ENCODE results near the gene TICAM1. TPM values are rescaled to one million over a fixed set of nuclear protein-coding genes. Genes with fewer than 3 reads are reported as not detected.
"Not testable (repeated sequence)": the region's sequence is repeated elsewhere in the genome, so short reads cannot be mapped to it uniquely, and the experiment has no call there.

The TICAM1 gene
- total RNA-seq, 1 experiment from 2014 or later = 0.74 TPM

- peak; percentile 77 for DNase-seq (ENCODE audit: low read depth)
Observed at GRCh38 chr19:4803736-4804695, 27.5 kb downstream of the TICAM1 start.

DNA sequence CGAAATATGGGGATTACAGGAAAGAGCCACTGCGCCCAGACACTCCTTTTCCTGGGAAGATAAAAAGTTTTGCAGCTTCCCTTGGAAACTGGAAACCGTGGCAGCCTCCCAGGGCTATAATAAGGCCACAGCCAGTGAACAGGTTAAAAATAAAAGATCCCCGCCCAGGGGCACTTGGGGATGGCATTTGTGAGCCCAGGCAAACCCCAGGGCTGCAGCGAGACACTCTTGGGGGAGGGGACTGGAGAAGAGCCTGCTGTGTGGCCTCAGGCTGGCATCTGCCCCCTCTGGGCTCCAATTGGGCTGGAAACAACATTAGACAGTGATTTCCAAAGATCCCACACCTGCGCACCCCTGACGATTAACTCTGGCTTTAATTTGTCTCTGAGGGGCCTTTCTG, 28.8 kb downstream of the TICAM1 start:
- DNase-seq (ENCODE audit: low read depth) = no peak

DNA sequence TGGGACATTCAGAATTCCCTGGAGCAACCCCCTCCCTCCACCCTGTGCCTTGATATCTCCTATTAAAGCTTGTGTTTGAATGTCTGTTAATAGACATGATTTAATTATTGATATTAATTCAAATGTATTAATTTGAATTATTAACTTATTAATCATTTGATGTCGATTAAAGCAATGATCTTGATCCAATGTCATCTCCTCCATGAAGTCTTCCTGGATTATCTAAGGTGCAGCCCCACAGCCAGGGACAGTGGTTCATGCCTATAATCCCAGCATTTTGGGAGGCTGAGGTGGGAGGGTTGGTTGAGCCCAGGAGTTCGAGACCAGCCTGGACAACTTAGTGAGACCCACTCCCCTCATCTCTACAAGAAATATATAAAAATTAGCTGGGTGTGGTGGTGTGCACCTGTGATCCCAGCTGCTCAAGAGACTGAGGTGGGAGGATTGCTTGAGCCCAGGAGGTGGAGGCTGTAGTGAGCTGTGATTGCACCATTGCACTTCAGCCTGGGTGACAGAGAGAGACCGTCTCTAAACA, 30.4 kb downstream of the TICAM1 start:
- no peak for DNase-seq (ENCODE audit: low read depth)

- no peak for DNase-seq (ENCODE audit: low read depth)
Observed at GRCh38 chr19:4800591-4801081, 30.9 kb downstream of the TICAM1 start.

- peak; percentile 51 for DNase-seq (ENCODE audit: low read depth)
Observed at GRCh38 chr19:4795400-4795799, 36.1 kb downstream of the TICAM1 start.

GRCh38 chr19:4794971-4795370, 36.5 kb downstream of the TICAM1 start:
- no peak for DNase-seq (ENCODE audit: low read depth)

DNA sequence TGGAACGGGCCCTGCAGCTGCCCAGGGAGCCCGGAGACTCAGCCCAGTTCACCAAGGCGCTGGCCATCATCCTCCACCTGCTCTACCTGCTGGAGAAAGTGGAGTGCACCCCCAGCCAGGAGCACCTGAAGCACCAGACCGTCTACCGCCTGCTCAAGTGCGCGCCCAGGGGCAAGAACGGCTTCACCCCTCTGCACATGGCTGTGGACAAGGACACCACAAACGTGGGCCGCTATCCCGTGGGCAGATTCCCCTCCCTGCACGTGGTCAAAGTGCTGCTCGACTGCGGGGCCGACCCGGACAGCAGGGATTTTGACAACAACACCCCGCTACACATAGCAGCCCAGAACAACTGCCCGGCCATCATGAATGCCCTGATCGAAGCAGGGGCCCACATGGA, 38.2 kb downstream of the TICAM1 start:
- DNase-seq (ENCODE audit: low read depth) = not testable (repeated sequence)

GRCh38 chr19:4792866-4793195, 38.7 kb downstream of the TICAM1 start:
- not testable (repeated sequence) for DNase-seq (ENCODE audit: low read depth)

DNA sequence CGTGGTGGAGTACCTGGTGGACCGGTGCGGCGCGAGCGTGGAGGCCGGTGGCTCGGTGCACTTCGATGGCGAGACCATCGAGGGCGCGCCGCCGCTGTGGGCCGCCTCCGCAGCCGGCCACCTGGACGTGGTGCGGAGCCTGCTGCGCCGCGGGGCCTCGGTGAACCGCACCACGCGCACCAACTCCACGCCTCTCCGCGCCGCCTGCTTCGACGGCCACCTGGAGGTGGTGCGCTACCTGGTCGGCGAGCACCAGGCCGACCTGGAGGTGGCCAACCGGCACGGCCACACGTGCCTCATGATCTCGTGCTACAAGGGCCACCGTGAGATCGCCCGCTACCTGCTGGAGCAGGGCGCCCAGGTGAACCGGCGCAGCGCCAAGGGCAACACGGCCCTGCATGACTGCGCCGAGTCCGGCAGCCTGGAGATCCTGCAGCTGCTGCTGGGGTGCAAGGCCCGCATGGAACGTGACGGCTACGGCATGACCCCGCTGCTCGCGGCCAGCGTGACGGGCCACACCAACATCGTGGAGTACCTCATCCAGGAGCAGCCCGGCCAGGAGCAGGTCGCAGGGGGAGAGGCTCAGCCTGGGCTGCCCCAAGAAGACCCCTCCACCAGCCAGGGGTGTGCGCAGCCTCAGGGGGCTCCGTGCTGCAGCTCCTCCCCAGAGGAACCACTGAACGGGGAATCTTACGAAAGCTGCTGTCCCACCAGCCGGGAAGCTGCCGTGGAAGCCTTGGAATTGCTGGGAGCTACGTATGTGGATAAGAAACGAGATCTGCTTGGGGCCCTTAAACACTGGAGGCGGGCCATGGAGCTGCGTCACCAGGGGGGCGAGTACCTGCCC, 39.3 kb downstream of the TICAM1 start:
- DNase-seq (ENCODE audit: low read depth) = not testable (repeated sequence)

DNA sequence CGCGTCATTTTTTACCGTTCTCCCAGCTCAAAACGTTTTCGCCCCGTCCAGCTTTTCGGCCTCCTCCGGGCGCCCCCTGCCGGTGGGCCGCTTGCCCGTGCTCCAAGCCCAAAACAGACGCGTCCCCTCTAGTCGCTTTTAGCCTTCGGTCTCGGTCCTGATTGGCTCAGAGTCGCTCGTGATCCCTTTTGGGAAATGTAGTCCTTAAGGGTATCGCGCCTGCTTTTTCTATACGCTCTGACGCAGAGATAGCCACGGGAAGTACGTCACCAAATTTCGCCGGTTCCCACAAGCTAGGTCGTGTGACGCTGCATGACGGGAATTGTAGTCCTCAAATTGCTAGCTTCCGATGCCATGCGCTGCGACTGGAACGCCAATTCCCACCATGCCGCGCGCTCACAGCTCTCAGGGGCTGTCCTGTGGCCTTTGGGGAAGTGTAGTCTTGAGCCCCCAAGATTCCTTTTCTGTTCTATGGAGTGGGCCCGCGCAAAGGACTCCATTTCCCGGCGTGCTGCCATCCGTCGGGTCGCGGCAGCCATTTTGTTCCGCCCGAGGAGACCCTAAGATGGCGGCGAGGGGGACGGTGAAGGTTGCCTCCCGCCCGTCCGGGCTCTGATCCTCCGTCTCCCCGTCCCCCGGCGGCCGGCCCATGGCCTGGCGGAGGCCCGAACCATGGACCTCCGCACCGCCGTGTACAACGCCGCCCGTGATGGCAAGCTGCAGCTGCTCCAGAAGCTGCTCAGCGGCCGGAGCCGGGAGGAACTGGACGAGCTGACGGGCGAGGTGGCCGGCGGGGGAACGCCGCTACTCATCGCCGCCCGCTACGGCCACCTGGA, 40.1 kb downstream of the TICAM1 start, which contains the start of gene FEM1A:
Gene FEM1A (plus strand): TSS at position 552 of the 836 bp plus-strand sequence. CDS start 121 bp downstream, at position 673.
- DNase-seq (ENCODE audit: low read depth) = peak; percentile 100

- not testable (repeated sequence) for DNase-seq (ENCODE audit: low read depth)
Observed at GRCh38 chr19:4786412-4787016, 45.0 kb downstream of the TICAM1 start.

- no peak for DNase-seq (ENCODE audit: low read depth)
Observed at GRCh38 chr19:4781801-4782200, 49.7 kb downstream of the TICAM1 start.

DNA sequence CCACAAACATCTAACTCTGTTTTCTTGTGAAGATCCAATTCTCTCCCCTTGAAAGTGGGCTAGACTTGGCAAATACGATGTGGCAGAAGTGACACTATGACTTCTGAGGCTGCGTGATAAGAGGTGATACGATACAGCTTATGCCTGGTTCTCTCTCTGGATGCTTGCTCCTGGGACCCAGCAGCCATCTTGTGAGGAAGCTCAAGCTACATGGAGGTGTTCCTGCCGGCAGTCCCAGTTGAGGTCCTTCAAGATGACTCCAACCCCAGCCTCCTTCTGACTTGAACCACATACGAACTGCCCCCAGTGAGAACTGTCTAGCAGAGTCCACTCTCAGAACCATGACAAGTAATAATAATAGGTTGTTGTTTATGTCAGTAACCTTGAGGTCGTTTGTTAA, 50.7 kb downstream of the TICAM1 start:
- DNase-seq (ENCODE audit: low read depth) = no peak

DNA sequence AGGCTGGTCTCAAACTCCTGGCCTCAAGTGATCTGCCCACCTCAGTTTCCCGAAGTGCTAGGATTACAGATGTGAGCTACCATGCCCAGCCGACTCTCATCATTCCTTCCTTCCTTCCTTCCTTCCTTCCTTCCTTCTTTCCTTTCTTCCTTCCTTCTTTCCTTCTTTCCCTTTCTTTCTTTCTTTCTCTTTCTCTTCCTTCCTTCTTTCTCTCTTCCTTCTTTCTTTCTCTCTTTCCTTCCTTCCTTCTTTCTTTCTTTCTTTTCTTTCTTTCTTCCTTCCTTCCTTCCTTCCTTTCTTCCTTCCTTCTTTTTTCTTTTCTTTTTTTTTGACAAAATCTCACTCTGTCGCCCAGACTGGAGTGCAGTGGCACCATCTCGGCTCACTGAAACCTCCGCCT, 53.4 kb downstream of the TICAM1 start:
- DNase-seq (ENCODE audit: low read depth) = not testable (repeated sequence)

DNA sequence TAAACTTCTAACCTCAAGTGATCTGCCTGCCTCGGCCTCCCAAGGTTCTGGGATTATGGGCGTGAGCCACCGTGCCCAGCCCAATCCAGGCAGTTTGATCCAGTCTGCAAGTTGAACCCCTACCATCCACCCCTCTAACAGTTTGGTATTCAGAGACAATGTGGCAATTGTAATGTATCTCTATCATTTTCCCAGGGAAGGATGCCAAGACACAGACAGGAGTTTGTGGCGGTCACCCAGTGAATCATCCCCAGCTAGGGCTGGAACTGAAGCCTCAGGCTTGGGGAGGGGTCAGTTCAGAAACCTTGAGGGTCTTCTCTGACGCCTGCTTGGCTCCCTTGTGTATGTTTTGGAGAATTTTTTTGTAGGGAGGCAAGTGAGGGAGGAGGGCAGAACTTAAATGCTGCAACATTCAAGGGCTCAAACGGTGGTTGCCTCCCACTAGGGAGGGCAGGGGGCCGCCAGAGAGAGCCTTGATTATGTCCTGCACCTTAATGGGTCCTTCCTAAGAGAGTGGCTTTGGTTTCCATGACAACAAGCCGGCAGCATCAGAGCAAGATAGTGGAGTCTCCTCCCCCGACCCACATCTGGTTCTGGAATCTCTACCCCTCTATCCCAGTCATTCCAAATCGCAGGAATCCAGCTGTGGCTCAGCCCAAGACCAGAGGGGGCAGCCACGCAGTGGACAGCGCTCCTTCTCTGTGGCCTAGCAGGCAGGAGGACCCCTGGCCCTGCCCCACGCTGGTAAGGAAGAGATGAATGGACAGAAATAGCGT, 54.9 kb downstream of the TICAM1 start:
- peak; percentile 51 for DNase-seq (ENCODE audit: low read depth)

DNA sequence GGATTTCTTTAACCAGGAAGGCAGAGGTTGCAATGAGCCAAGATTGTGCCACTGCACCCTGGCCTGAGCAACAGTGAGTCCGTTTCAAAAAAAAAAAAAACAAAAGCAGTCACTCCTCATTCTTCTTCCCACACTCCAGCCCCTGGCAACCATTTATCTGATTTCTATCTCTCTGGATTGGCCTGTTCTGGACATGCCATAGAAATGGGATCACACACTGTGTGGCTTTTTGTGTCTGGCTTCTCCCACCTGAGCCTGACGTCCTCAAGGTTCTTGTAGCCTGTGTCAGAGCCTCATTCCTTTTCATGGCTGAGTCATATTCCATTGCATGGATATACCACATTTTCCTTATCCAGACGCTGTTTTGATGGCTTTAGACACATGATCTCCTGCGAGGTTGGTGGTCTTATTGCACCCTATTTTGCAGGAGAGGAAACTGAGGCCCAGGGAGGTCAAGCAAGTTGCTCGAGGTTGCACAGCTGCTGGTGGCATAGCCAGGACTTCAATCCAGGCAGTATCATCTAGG, 55.8 kb downstream of the TICAM1 start:
- no peak for DNase-seq (ENCODE audit: low read depth)

- DNase-seq (ENCODE audit: low read depth) = no peak
Observed at GRCh38 chr19:4774136-4774535, 57.4 kb downstream of the TICAM1 start.

- DNase-seq (ENCODE audit: low read depth) = peak; percentile 59
Observed at GRCh38 chr19:4773047-4773640, 58.4 kb downstream of the TICAM1 start.

- no peak for DNase-seq (ENCODE audit: low read depth)
Observed at GRCh38 chr19:4772566-4772965, 58.9 kb downstream of the TICAM1 start.

All from Daoy (cell line).